HEK293 (cell line): ENCODE measurements around the gene FOXP1.
A peak's percentile ranks its signal among the peaks of the same experiment; 100 is the strongest.

Experiments used
- CTCF ChIA-PET: fragments of 350-600 bp; formaldehyde crosslinking; extraction: SDS; loops from one replicate; lab custom pipeline; 2021; ENCODE audit warnings: antibody characterized with exemption; lab: Yijun Ruan, JAX
- POLR2A ChIA-PET: fragments of 300-600 bp; formaldehyde crosslinking; extraction: SDS; loops from one replicate; lab custom pipeline; 2020; ENCODE audit warnings: antibody characterized with exemption, inconsistent platforms; lab: Yijun Ruan, JAX
- H3K27ac ChIP-seq: fragments of 200-500 bp; sonication (Bioruptor generic); 2 replicates; pipeline ENCODE4 v1.5.1; 2014; ENCODE audit warnings: low read depth, low read length, control low read depth, inconsistent platforms; ENCODE audit errors: extremely low read depth
- H3K36me3 ChIP-seq, 2 experiments: fragments of 200-500 bp in 1 of 2; sonication (Bioruptor generic) in 1 of 2; 1 replicate in 1 of 2; 2 replicates in 1 of 2; pipeline ENCODE4 v1.5.1; 2014 to 2017; ENCODE audit warnings: inconsistent platforms in 2 of 2, low read length in 2 of 2; ENCODE audit not compliant: control insufficient read depth in 2 of 2, insufficient read depth in 1 of 2
- H3K4me1 ChIP-seq: fragments of 200-500 bp; sonication (Bioruptor generic); 2 replicates; pipeline ENCODE4 v1.5.1; 2014; ENCODE audit warnings: mild to moderate bottlenecking, low read length, inconsistent platforms; ENCODE audit not compliant: control insufficient read depth, insufficient read depth
- H3K4me3 ChIP-seq: 2 replicates; pipeline ENCODE4 v1.5.1; 2011; ENCODE audit warnings: low read depth, mild to moderate bottlenecking, control low read depth, low read length, moderate library complexity
- H3K9me3 ChIP-seq: fragments of 200-500 bp; sonication (Bioruptor generic); 2 replicates; pipeline ENCODE4 v1.5.1; 2014; ENCODE audit warnings: low read depth, low read length, inconsistent platforms; ENCODE audit not compliant: control insufficient read depth, insufficient read depth
- EGR2 ChIP-seq: fragments of 450-650 bp; formaldehyde crosslinking; IDR thresholded peaks from 2 replicates; pipeline ENCODE4 v1.5.1; 2016; ENCODE audit warnings: low read depth, missing biosample characterization, missing genetic modification characterization
- GLIS1 ChIP-seq: fragments of 450-650 bp; formaldehyde crosslinking; IDR thresholded peaks from 2 replicates; pipeline ENCODE4 v1.5.1; 2016; ENCODE audit warnings: missing biosample characterization, missing genetic modification characterization
- GLIS2 ChIP-seq: fragments of 450-650 bp; formaldehyde crosslinking; IDR thresholded peaks from 2 replicates; pipeline ENCODE4 v1.5.1; 2016; ENCODE audit warnings: missing biosample characterization, missing genetic modification characterization
- KLF7 ChIP-seq: fragments of 450-650 bp; formaldehyde crosslinking; IDR thresholded peaks from 2 replicates; pipeline ENCODE4 v1.5.1; 2016; ENCODE audit warnings: missing biosample characterization, missing genetic modification characterization, borderline replicate concordance
- SP3 ChIP-seq: fragments of 450-650 bp; formaldehyde crosslinking; IDR thresholded peaks from 2 replicates; pipeline ENCODE4 v1.5.1; 2016; ENCODE audit warnings: missing biosample characterization, missing genetic modification characterization
- ZFHX2 ChIP-seq: fragments of 450-650 bp; formaldehyde crosslinking; conservative IDR thresholded peaks from 2 replicates; pipeline ENCODE4 v1.5.1; 2016; ENCODE audit warnings: missing biosample characterization, missing genetic modification characterization
- ZNF121 ChIP-seq: fragments of 450-650 bp; formaldehyde crosslinking; IDR thresholded peaks from 2 replicates; pipeline ENCODE4 v1.5.1; 2016; ENCODE audit warnings: missing biosample characterization, missing genetic modification characterization
- ZNF140 ChIP-seq: fragments of 450-650 bp; formaldehyde crosslinking; IDR thresholded peaks from 2 replicates; pipeline ENCODE4 v1.5.1; 2016; ENCODE audit warnings: missing biosample characterization, missing genetic modification characterization
- ZNF175 ChIP-seq: fragments of 450-650 bp; formaldehyde crosslinking; IDR thresholded peaks from 2 replicates; pipeline ENCODE4 v1.5.1; 2016; ENCODE audit warnings: missing biosample characterization, missing genetic modification characterization
- ZNF184 ChIP-seq: fragments of 450-650 bp; IDR thresholded peaks from 2 replicates; pipeline ENCODE4 v1.5.1; 2018; ENCODE audit warnings: missing biosample characterization, mild to moderate bottlenecking, missing genetic modification characterization
- ZNF19 ChIP-seq: fragments of 450-650 bp; formaldehyde crosslinking; IDR thresholded peaks from 2 replicates; pipeline ENCODE4; 2016; ENCODE audit warnings: missing biosample characterization, missing genetic modification characterization, low read depth
- ZNF221 ChIP-seq: fragments of 450-650 bp; formaldehyde crosslinking; IDR thresholded peaks from 2 replicates; pipeline ENCODE4 v1.5.1; 2017; ENCODE audit warnings: missing biosample characterization, missing genetic modification characterization, borderline replicate concordance
- ZNF223 ChIP-seq: fragments of 450-650 bp; formaldehyde crosslinking; IDR thresholded peaks from 2 replicates; pipeline ENCODE4 v1.5.1; 2016; ENCODE audit warnings: missing biosample characterization, missing genetic modification characterization
- ZNF24 ChIP-seq: fragments of 450-650 bp; formaldehyde crosslinking; IDR thresholded peaks from 2 replicates; pipeline ENCODE4 v1.5.1; 2016; ENCODE audit warnings: missing biosample characterization, missing genetic modification characterization
- ZNF335 ChIP-seq: fragments of 450-650 bp; formaldehyde crosslinking; conservative IDR thresholded peaks from 2 replicates; pipeline ENCODE4 v1.5.1; 2016; ENCODE audit warnings: missing biosample characterization, missing genetic modification characterization
- ZNF354C ChIP-seq: fragments of 450-650 bp; formaldehyde crosslinking; IDR thresholded peaks from 2 replicates; pipeline ENCODE4 v1.5.1; 2016; ENCODE audit warnings: missing biosample characterization, missing genetic modification characterization, low read depth, borderline replicate concordance
- ZNF394 ChIP-seq: fragments of 450-650 bp; formaldehyde crosslinking; IDR thresholded peaks from 2 replicates; pipeline ENCODE4 v1.5.1; 2016; ENCODE audit warnings: missing biosample characterization, missing genetic modification characterization, mild to moderate bottlenecking, moderate library complexity, borderline replicate concordance
- ZNF514 ChIP-seq: fragments of 450-650 bp; formaldehyde crosslinking; IDR thresholded peaks from 2 replicates; pipeline ENCODE4 v1.5.1; 2016; ENCODE audit warnings: missing biosample characterization, missing genetic modification characterization
- ZNF560 ChIP-seq: fragments of 450-650 bp; formaldehyde crosslinking; IDR thresholded peaks from 2 replicates; pipeline ENCODE4 v1.5.1; 2017; ENCODE audit warnings: missing biosample characterization, missing genetic modification characterization, borderline replicate concordance
- ZNF701 ChIP-seq: fragments of 450-650 bp; formaldehyde crosslinking; IDR thresholded peaks from 2 replicates; pipeline ENCODE4 v1.5.1; 2016; ENCODE audit warnings: missing biosample characterization, missing genetic modification characterization
- ZNF747 ChIP-seq: fragments of 450-650 bp; formaldehyde crosslinking; IDR thresholded peaks from 2 replicates; pipeline ENCODE4 v1.5.1; 2016; ENCODE audit warnings: missing biosample characterization, missing genetic modification characterization
- ZNF837 ChIP-seq: fragments of 450-650 bp; formaldehyde crosslinking; IDR thresholded peaks from 2 replicates; pipeline ENCODE4 v1.5.1; 2016; ENCODE audit warnings: missing biosample characterization, missing genetic modification characterization
- ZSCAN30 ChIP-seq: fragments of 450-650 bp; IDR thresholded peaks from 2 replicates; pipeline ENCODE4 v1.5.1; 2018; ENCODE audit warnings: missing biosample characterization, mild to moderate bottlenecking, missing genetic modification characterization, moderate library complexity
- TF ChIP-seq, protein P1 (sequence below): fragments of 450-650 bp; formaldehyde crosslinking; IDR thresholded peaks from 2 replicates; pipeline ENCODE4 v1.5.1; 2016; ENCODE audit warnings: missing biosample characterization, missing genetic modification characterization
- TF ChIP-seq, protein P2 (sequence below): fragments of 450-650 bp; formaldehyde crosslinking; IDR thresholded peaks from 2 replicates; pipeline ENCODE4 v1.5.1; 2017; ENCODE audit warnings: missing biosample characterization, missing genetic modification characterization

The FOXP1 gene

DNA sequence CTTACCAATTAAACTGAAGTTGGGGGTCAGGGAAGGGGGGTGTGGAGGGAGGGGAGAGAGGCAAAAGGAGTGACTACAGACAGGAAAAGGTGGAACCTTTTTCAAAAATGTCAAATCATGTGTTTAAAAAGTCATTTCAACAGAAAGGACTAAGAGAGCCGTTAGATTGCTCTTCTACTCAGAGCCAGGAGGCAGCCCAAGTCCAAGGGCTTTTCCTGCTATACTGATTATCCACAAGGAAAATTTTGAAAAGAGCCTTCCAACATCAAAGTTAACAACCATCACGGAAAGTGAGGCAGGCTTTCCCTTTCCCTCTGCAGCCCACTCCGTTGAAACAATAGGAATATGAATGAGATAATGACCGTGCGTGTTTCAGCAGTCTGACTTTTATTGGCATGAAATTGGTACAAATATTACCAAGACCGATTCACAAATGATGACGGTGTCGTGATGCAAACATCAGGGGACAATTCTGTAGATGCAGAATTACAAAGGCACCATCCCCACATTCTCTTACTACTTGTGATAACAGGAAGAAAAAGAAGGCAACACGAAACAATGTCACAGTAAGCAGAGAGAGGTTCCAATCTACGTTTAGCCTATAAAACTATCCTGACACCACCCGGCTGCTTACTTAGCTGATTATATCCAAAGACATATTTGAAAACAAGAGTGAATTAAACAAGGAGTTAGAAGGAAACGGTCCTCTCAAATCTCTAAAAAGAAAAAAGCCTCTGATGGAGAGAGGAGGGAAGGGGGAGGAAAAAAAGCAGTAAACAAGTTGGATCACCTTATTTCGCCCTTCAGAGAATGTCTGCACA is 453.7 kb downstream of the FOXP1 start (continued):
- TF ChIP-seq ZNF837 (tag by site-specific recombination) (no peak), SP3 (tag by site-specific recombination) (no peak), GLIS2 (tag by site-specific recombination) (no peak)
- TF ChIP-seq, protein P1, sequence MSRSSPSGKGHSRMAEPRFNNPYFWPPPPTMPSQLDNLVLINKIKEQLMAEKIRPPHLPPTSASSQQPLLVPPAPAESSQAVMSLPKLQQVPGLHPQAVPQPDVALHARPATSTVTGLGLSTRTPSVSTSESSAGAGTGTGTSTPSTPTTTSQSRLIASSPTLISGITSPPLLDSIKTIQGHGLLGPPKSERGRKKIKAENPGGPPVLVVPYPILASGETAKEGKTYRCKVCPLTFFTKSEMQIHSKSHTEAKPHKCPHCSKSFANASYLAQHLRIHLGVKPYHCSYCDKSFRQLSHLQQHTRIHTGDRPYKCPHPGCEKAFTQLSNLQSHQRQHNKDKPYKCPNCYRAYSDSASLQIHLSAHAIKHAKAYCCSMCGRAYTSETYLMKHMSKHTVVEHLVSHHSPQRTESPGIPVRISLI: 0 out of 2 replicates have a peak, but pooled peaks have one; percentile 29
- TF ChIP-seq, protein P2, sequence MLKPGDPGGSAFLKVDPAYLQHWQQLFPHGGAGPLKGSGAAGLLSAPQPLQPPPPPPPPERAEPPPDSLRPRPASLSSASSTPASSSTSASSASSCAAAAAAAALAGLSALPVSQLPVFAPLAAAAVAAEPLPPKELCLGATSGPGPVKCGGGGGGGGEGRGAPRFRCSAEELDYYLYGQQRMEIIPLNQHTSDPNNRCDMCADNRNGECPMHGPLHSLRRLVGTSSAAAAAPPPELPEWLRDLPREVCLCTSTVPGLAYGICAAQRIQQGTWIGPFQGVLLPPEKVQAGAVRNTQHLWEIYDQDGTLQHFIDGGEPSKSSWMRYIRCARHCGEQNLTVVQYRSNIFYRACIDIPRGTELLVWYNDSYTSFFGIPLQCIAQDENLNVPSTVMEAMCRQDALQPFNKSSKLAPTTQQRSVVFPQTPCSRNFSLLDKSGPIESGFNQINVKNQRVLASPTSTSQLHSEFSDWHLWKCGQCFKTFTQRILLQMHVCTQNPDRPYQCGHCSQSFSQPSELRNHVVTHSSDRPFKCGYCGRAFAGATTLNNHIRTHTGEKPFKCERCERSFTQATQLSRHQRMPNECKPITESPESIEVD (tag by site-specific recombination): peak; percentile 30; the same call in 1 of the 2 replicates

DNA sequence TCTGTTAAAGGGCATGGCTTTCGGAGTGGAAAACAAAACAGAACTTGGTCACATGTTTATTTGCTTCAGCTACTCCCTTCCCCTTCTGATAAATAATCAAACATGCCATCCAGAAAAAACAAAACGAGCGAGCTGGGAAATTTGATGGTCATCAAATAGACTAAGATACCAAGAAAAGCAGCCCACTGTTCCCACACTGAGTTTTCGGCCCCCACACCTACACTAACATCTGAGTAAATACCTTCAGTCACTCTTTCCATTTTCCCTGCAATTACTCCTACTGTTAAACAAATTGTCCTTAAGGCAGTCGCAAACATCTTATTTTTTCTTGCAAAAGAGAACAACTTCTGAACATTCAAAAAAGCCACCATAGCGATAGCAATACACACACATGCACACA is 454.6 kb downstream of the FOXP1 start:
- ChIA-PET CTCF (no interaction called here), POLR2A (interaction anchor here (0.6 kb wide), 1 partner anchor 45 kb away, joined by 4 read pairs; no protein-coding TSS in a partner anchor)
- H3K9me3 ChIP-seq: no peaks in the 10 kb centered on the region
- no peaks in the 10 kb centered on the region for H3K36me3 ChIP-seq
- H3K4me3 ChIP-seq: peak overlapping the region; percentile 45
- peaks cover 28% of the 10 kb centered on the region for H3K4me1 ChIP-seq
- H3K27ac ChIP-seq: no peak overlapping the region
- TF ChIP-seq ZNF221 (tag by site-specific recombination) (no peak), ZNF140 (no peak), ZNF335 (tag by site-specific recombination) (no peak), ZNF560 (tag by site-specific recombination) (no peak), ZNF184 (tag by site-specific recombination) (no peak), ZNF394 (tag by site-specific recombination) (peak; percentile 66; the same call in 1 of the 2 replicates), EGR2 (peak; percentile 78; the same call in 1 of the 2 replicates), GLIS1 (no peak), ZFHX2 (tag by site-specific recombination) (peak; percentile 77), KLF7 (tag by site-specific recombination) (no peak)

DNA sequence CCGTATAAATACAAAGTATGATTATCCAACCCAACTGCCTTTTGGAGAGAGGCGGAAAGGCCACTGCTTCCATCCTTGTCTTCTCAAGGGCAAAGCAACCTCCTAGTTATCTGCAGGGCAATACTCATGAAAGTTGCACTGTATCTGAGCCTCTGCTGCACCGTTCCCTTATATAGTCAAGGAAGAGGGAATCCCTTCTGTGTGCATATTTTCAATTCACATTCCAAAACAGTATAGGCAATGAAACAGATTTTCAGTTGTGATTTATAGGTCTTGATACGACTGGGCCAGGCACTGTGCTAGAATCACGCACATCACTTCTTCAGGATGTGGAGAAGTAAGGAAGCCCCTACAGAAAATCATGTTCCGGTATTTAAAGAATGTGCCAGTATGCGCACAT is 455.7 kb downstream of the FOXP1 start:
- POLR2A ChIA-PET: no interaction called here
- no peak for TF ChIP-seq ZNF514 (tag by site-specific recombination)
- no peak for TF ChIP-seq ZNF701
- no peak for TF ChIP-seq ZNF354C (tag by site-specific recombination)
- TF ChIP-seq ZSCAN30 (tag by site-specific recombination): no peak
- no peak for TF ChIP-seq ZNF223 (tag by site-specific recombination)
- no peak for TF ChIP-seq ZNF24 (tag by site-specific recombination)
- no peak for TF ChIP-seq ZNF121 (tag by site-specific recombination)
- TF ChIP-seq ZNF747 (tag by site-specific recombination): no peak
- TF ChIP-seq ZNF19: no peak
- TF ChIP-seq ZFHX2 (tag by site-specific recombination): no peak
- no peak for TF ChIP-seq ZNF175 (tag by site-specific recombination)
- TF ChIP-seq, all 188 proteins: peak for 0
- H3K9me3 ChIP-seq: no peaks in the 10 kb centered on the region
- CTCF ChIA-PET: interaction anchor here (0.6 kb wide), 1 partner anchor 12 kb away, joined by 3 read pairs; no protein-coding TSS in a partner anchor
- H3K4me1 ChIP-seq: peaks cover 24% of the 10 kb centered on the region
- no peak overlapping the region for H3K27ac ChIP-seq
- H3K4me3 ChIP-seq: no peak overlapping the region
- no peaks in the 10 kb centered on the region for H3K36me3 ChIP-seq
